ENCODE measurements around the gene GABRA1. TPM values are rescaled to one million over a fixed set of nuclear protein-coding genes. Genes with fewer than 3 reads are reported as not detected.
A peak's percentile ranks its signal among the peaks of the same experiment; 100 is the strongest.

The GABRA1 gene
- not detected in 2 replicates for total RNA-seq (2014; rRNA removed; shearing (Covaris generic))
- polyA plus RNA-seq (2015; cell fraction: cytosol; rRNA removed), result not detected in 2 replicates
- polyA plus RNA-seq (2015; cell fraction: nucleus; rRNA removed), result not detected in 2 replicates

GRCh38 chr5:161847941-161848391, at the start of gene GABRA1:
TSS of gene GABRA1 (plus strand) at chr5:161848120. CDS start at chr5:161850811, 2,691 bp downstream.
- in situ Hi-C loops (cut with HindIII; ENCODE audit: low pct_unique_long_range_greater_than_20kb, low sequenced_read_pairs), result no loop called here
- no peak for DNase-seq (ENCODE audit: low read depth, low spot score)

GRCh38 chr5:161799316-161799715, 48.6 kb upstream of the GABRA1 start:
- in situ Hi-C loops (cut with HindIII; ENCODE audit: low pct_unique_long_range_greater_than_20kb, low sequenced_read_pairs), result no loop called here
- no peak for DNase-seq (ENCODE audit: low read depth, low spot score)

GRCh38 chr5:161804263-161804662, 43.7 kb upstream of the GABRA1 start:
- in situ Hi-C loops (cut with HindIII; ENCODE audit: low pct_unique_long_range_greater_than_20kb, low sequenced_read_pairs), result no loop called here
- no peak for DNase-seq (ENCODE audit: low read depth, low spot score)

GRCh38 chr5:161846746-161847145, 1.2 kb upstream of the GABRA1 start:
- in situ Hi-C loops (cut with HindIII; ENCODE audit: low pct_unique_long_range_greater_than_20kb, low sequenced_read_pairs), result no loop called here
- peak; percentile 3 for DNase-seq (ENCODE audit: low read depth, low spot score)

DNA sequence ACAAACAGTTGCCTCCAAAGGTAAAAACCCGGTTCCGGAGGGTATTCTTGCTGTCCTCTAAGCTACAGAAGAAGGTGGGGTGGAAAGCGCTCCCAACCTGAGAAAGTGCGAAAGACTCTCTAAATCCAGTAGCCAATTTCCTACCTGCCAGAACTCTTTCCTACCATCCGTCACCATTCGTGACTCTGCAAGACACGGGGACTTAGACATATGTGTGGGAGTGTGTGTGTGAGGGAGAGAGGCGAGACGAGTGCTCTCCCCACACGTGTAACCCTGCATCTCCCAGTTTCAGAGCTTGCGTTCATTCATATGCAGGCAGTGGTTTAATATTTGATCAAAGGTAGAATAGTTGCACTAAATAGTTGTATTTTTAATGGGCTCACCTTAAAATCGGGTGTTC, 473 bp upstream of the GABRA1 start:
- in situ Hi-C loops (cut with HindIII; ENCODE audit: low pct_unique_long_range_greater_than_20kb, low sequenced_read_pairs), result no loop called here

GRCh38 chr5:161850491-161850890, 2.6 kb downstream of the GABRA1 start:
- no peak for DNase-seq (ENCODE audit: low read depth, low spot score)
- in situ Hi-C loops (cut with HindIII; ENCODE audit: low pct_unique_long_range_greater_than_20kb, low sequenced_read_pairs), result no loop called here

More for the DNA sequence above, 473 bp upstream of the GABRA1 start:
- no peak for DNase-seq (ENCODE audit: low read depth, low spot score)

DNA sequence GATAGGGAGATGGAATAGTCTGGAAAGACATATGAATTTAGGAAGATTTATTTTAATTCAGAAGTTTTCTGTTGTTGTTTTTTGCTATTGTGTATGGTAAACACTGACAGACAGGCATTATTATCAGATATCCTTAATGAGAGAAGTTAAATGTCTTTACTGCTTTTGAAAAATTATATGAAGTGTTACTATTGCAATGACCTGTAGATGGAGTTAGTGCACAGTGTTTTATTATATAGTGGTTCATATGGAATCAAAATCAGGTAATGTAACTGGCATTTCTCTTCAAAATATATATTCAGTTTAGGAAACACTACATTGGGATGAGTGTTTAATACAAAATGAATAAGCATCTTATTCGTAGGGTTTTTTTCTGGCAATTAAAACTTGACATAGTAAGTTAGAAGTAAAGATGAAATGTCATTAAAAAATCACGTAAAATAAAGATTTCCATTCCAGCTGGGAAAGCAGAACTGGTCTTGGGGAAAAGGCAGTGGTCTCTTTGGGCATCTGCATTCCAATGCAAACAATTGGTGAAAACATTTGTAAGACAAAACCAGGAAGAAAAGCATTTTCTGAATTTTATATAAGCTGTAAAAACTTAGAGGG, 3.9 kb downstream of the GABRA1 start:
- in situ Hi-C loops (cut with HindIII; ENCODE audit: low pct_unique_long_range_greater_than_20kb, low sequenced_read_pairs), result no loop called here
- DNase-seq (ENCODE audit: low read depth, low spot score), result peak; percentile 35

GRCh38 chr5:161857358-161857757, 9.4 kb downstream of the GABRA1 start:
- in situ Hi-C loops (cut with HindIII; ENCODE audit: low pct_unique_long_range_greater_than_20kb, low sequenced_read_pairs), result no loop called here
- DNase-seq (ENCODE audit: low read depth, low spot score), result no peak

DNA sequence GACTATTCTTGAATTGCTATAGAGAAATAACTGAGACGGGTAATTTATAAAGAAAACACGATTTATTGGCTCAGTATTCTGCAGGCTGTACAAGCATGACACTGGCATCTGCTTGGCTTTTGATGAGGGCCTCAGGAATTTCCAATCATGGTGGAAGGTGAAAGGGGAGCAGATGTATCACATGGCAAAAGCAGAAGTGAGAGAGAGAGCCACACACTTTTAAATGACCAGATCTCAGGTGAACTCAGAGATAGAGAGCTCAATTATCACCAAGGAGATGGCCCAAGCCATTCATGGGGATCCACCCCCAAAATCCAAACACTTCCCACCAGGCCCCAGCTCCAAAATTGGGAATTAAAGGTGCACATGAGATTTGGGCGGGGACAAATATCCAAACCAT, 15.3 kb downstream of the GABRA1 start:
- in situ Hi-C loops (cut with HindIII; ENCODE audit: low pct_unique_long_range_greater_than_20kb, low sequenced_read_pairs), result no loop called here
- no peak for DNase-seq (ENCODE audit: low read depth, low spot score)

DNA sequence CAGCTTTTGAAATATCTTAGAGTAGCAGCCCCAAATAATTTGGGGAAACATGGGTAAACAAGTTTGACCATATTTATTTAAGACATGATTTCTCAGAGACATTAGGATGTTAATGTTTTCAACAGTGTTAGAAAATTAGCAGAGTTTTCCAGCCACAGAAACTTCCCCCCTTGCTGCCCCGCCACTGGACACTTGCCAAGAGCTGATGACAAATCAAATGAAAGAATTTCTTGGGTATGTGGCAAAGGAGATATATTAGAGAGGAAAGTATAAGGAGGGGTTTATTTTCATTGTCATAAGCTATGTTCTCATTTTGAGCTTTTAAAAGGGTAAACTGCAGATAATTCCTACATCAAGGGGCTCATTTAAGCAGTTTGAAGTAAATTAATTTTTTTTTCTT, 15.9 kb downstream of the GABRA1 start:
- in situ Hi-C loops (cut with HindIII; ENCODE audit: low pct_unique_long_range_greater_than_20kb, low sequenced_read_pairs), result no loop called here
- DNase-seq (ENCODE audit: low read depth, low spot score), result no peak

DNA sequence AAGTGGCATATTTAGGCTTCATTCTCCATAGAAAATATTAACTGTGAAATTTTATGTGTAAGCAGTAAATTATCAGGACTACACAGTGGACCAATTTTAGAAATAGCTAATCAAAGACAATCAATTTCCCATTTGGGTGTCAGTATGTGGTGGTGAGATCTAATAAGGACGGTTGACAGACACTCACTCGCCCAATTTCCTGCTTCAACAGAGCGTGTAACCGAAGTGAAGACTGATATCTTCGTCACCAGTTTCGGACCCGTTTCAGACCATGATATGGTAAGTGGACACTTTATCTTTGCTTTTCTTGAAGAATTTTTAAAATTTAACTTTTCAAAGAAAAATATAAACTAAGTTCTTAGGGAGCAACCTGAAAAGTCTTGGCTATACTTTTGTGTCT, 17.6 kb downstream of the GABRA1 start:
- in situ Hi-C loops (cut with HindIII; ENCODE audit: low pct_unique_long_range_greater_than_20kb, low sequenced_read_pairs), result no loop called here
- no peak for DNase-seq (ENCODE audit: low read depth, low spot score)

- in situ Hi-C loops (cut with HindIII; ENCODE audit: low pct_unique_long_range_greater_than_20kb, low sequenced_read_pairs), result no loop called here
- DNase-seq (ENCODE audit: low read depth, low spot score), result no peak
Observed at GRCh38 chr5:161889971-161890370, 42.1 kb downstream of the GABRA1 start.

DNA sequence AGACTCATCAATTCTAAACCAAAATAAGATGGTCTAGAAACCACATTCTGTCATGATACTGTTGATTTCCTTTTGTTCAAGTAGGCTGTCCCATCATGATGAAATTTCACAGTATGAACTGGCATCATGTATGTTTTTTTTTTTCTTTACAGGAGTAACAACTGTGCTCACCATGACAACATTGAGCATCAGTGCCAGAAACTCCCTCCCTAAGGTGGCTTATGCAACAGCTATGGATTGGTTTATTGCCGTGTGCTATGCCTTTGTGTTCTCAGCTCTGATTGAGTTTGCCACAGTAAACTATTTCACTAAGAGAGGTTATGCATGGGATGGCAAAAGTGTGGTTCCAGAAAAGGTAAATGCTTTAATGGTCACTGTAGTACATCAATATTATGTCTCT, 47.6 kb downstream of the GABRA1 start:
- no peak for DNase-seq (ENCODE audit: low read depth, low spot score)
- in situ Hi-C loops (cut with HindIII; ENCODE audit: low pct_unique_long_range_greater_than_20kb, low sequenced_read_pairs), result no loop called here

GRCh38 chr5:161897033-161897432, 49.1 kb downstream of the GABRA1 start:
- no peak for DNase-seq (ENCODE audit: low read depth, low spot score)

GRCh38 chr5:161899590-161899989, 51.7 kb downstream of the GABRA1 start:
- in situ Hi-C loops (cut with HindIII; ENCODE audit: low pct_unique_long_range_greater_than_20kb, low sequenced_read_pairs), result no loop called here
- DNase-seq (ENCODE audit: low read depth, low spot score), result no peak

More at GRCh38 chr5:161897033-161897432, 49.1 kb downstream of the GABRA1 start:
- in situ Hi-C loops (cut with HindIII; ENCODE audit: low pct_unique_long_range_greater_than_20kb, low sequenced_read_pairs), result no loop called here

- in situ Hi-C loops (cut with HindIII; ENCODE audit: low pct_unique_long_range_greater_than_20kb, low sequenced_read_pairs), result no loop called here
- DNase-seq (ENCODE audit: low read depth, low spot score), result no peak
Observed at GRCh38 chr5:161900981-161901380, 53.1 kb downstream of the GABRA1 start.

DNA sequence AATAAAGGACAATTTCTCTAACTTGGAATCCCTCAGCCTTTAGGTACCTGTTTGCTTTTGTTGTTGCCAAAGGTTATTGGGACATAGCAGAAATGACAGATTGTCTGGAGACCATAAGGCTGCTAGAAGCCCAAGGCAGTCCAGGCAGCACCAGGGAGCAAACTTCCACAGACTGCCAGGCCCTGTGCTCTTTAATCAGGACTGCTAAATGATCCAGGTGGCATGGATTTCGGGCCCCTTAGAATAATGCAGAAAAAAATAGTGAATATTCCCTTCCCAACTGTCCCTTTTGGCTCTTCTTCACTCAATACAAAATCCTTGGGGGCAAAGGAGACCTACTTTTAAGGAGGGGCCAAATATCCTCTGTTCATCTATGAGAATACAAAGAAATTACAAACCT, 73.9 kb downstream of the GABRA1 start:
- in situ Hi-C loops (cut with HindIII; ENCODE audit: low pct_unique_long_range_greater_than_20kb, low sequenced_read_pairs), result no loop called here

GRCh38 chr5:161924270-161924669, 76.3 kb downstream of the GABRA1 start:
- in situ Hi-C loops (cut with HindIII; ENCODE audit: low pct_unique_long_range_greater_than_20kb, low sequenced_read_pairs), result no loop called here
- DNase-seq (ENCODE audit: low read depth, low spot score), result no peak

More for the DNA sequence above, 73.9 kb downstream of the GABRA1 start:
- DNase-seq (ENCODE audit: low read depth, low spot score), result no peak

DNA sequence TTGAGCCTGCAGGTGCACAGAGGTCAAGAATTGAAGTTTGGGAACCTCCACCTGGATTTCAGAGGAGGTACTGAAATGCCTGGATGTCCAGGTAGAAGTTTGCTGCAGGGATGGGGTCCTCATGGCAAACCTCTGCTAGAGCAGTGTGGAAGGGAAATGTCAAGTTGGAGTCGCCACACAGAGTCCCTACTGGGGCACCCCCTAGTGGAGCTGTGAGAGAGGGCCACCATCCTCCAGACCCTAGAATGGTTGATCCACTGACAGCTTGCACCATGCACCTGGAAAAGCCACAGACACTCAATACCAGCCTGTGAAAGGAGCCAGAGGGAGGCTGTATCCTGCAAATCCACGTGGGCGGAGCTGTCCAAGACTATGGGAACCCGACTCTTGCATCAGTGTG, 78.0 kb downstream of the GABRA1 start:
- no peak for DNase-seq (ENCODE audit: low read depth, low spot score)
- in situ Hi-C loops (cut with HindIII; ENCODE audit: low pct_unique_long_range_greater_than_20kb, low sequenced_read_pairs), result no loop called here

All from SK-MEL-5 (cell line).